NCI-H446 treated with DMSO at 0.1 percent for 48 hours (cell line): ENCODE measurements around the gene USP40.

Source experiments
- DNase-seq: peaks from one replicate; lab custom pipeline; 2025; lab: John Stamatoyannopoulos, UW

Gene USP40

DNA sequence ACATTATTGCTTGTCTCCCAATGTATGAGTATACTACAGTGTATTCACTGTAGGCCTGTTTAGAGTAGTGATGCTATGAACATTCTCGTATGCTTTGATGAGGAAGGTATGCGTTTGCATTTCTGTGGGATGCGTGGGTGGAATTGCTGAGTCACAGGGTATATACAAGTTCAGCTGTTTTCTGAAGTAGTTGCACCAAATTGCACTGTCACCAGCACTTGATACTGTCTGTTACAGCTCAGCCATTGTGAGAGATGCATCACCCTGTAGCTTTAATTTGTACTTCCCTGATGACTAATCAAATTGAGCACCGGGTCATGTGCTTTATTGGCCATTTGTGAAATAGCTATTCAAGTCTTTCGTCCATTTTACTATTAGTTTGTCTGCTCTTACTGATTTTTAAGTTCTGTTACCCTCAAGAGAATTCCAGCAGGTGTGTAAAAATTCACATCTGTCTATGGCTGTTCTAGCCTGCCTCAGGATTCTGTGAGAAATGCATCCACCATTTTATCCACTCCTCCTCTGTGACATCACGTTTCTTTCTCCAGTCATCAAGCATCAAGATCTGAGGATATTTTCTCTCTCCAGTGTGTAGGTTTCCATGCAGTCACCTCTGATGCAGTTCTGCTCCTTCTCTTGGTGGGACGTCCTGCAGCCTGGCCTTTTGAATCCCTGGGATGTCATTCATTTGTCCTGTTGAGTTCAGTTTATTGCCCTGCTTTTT lies 139.8 kb downstream of the USP40 start:
- no peak for DNase-seq
